H1 (cell line): ENCODE data around the gene EXOC3L1. TPM values are rescaled to one million over a fixed set of nuclear protein-coding genes. Genes with fewer than 3 reads are reported as not detected.

ENCODE experiments used
- CREB1 ChIP-seq: IDR thresholded peaks from 2 replicates; pipeline ENCODE4 v1.6.1; 2012; ENCODE audit warnings: inconsistent platforms
- CTBP2 ChIP-seq: IDR thresholded peaks from 2 replicates; pipeline ENCODE4 v1.7.0; 2011; ENCODE audit warnings: borderline replicate concordance, mild to moderate bottlenecking, moderate library complexity, mixed read lengths, low read length; ENCODE audit not compliant: insufficient read depth, insufficient read length
- JUN ChIP-seq: IDR thresholded peaks from 2 replicates; pipeline ENCODE4 v1.6.1; 2011; ENCODE audit warnings: low read depth, mild to moderate bottlenecking, improper control_type of control experiment, low read length
- SIN3A ChIP-seq, 2 experiments: IDR thresholded peaks in 1 of 2; conservative IDR thresholded peaks in 1 of 2; 2 replicates each; pipeline ENCODE4 v1.6.1; 2011 to 2012; ENCODE audit warnings: low read length in 2 of 2, improper control_type of control experiment in 1 of 2, low read depth in 1 of 2, mild to moderate bottlenecking in 1 of 2
- SP4 ChIP-seq: IDR thresholded peaks from 2 replicates; pipeline ENCODE4 v1.6.1; 2012; ENCODE audit warnings: low read length, inconsistent platforms
- SRF ChIP-seq: IDR thresholded peaks from 2 replicates; pipeline ENCODE4 v1.6.1; 2011; ENCODE audit warnings: mild to moderate bottlenecking, low read depth, low read length, moderate library complexity
- polyA plus RNA-seq, 7 experiments: library from polyadenylated mRNA; depleted of rRNA in 3 of 7; stranded (reverse) in 5 of 7; unstranded in 2 of 7; fragments of >200 nt in 5 of 7; fragments of 200-250 nt in 2 of 7; gene quantifications; 1 replicate in 5 of 7; 2 replicates in 1 of 7; 4 replicates in 1 of 7; pipeline versions ENCODE4 v1.2.1 to v1.2.3, GENCODE V29; 2011 to 2013; ENCODE audit warnings: missing spikeins in 2 of 7, mixed read lengths in 2 of 7
- total RNA-seq: library from RNA; stranded (reverse); fragmentation: NEBNext Ultra II Directional; extraction: Animal tissue kit (Norgen Biotek cat#: 25700); gene quantifications from 2 replicates; pipeline ENCODE4 v1.2.1, GENCODE V29; 2021
- TF ChIP-seq, protein P1 (sequence below): IDR thresholded peaks from 2 replicates; pipeline ENCODE4 v1.6.1; 2012; ENCODE audit warnings: inconsistent platforms
- TF ChIP-seq, protein P2 (sequence below): fragments of 300-600 bp; sonication (generic); IDR thresholded peaks from 2 replicates; pipeline ENCODE4 v1.7.1; 2012; ENCODE audit warnings: low read length, moderate library complexity, mild to moderate bottlenecking, inconsistent platforms; ENCODE audit not compliant: insufficient replicate concordance

The EXOC3L1 gene
- total and polyA plus RNA-seq, 2 of the 8 experiments (the other 6 are each of a cell fraction or from before 2014, with no cell fraction given) = 1.3 TPM

GRCh38 chr16:67235816-67236562 lies 46.1 kb upstream of the EXOC3L1 start (continued):
- TF ChIP-seq, protein P1, sequence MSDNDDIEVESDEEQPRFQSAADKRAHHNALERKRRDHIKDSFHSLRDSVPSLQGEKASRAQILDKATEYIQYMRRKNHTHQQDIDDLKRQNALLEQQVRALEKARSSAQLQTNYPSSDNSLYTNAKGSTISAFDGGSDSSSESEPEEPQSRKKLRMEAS = no peak
- no peak for TF ChIP-seq SRF
- no peak for TF ChIP-seq CREB1
- TF ChIP-seq CTBP2 = no peak
- TF ChIP-seq SP4 = no peak
- no peak for TF ChIP-seq JUN
- no peak for TF ChIP-seq SIN3A (conservative IDR thresholded peaks at IDR 0.05 in 1 of 2, IDR thresholded peaks at IDR 0.05 in 1 of 2; ENCODE audit: low read depth in 1 of 2, low read length in 2 of 2)
- TF ChIP-seq, protein P2, sequence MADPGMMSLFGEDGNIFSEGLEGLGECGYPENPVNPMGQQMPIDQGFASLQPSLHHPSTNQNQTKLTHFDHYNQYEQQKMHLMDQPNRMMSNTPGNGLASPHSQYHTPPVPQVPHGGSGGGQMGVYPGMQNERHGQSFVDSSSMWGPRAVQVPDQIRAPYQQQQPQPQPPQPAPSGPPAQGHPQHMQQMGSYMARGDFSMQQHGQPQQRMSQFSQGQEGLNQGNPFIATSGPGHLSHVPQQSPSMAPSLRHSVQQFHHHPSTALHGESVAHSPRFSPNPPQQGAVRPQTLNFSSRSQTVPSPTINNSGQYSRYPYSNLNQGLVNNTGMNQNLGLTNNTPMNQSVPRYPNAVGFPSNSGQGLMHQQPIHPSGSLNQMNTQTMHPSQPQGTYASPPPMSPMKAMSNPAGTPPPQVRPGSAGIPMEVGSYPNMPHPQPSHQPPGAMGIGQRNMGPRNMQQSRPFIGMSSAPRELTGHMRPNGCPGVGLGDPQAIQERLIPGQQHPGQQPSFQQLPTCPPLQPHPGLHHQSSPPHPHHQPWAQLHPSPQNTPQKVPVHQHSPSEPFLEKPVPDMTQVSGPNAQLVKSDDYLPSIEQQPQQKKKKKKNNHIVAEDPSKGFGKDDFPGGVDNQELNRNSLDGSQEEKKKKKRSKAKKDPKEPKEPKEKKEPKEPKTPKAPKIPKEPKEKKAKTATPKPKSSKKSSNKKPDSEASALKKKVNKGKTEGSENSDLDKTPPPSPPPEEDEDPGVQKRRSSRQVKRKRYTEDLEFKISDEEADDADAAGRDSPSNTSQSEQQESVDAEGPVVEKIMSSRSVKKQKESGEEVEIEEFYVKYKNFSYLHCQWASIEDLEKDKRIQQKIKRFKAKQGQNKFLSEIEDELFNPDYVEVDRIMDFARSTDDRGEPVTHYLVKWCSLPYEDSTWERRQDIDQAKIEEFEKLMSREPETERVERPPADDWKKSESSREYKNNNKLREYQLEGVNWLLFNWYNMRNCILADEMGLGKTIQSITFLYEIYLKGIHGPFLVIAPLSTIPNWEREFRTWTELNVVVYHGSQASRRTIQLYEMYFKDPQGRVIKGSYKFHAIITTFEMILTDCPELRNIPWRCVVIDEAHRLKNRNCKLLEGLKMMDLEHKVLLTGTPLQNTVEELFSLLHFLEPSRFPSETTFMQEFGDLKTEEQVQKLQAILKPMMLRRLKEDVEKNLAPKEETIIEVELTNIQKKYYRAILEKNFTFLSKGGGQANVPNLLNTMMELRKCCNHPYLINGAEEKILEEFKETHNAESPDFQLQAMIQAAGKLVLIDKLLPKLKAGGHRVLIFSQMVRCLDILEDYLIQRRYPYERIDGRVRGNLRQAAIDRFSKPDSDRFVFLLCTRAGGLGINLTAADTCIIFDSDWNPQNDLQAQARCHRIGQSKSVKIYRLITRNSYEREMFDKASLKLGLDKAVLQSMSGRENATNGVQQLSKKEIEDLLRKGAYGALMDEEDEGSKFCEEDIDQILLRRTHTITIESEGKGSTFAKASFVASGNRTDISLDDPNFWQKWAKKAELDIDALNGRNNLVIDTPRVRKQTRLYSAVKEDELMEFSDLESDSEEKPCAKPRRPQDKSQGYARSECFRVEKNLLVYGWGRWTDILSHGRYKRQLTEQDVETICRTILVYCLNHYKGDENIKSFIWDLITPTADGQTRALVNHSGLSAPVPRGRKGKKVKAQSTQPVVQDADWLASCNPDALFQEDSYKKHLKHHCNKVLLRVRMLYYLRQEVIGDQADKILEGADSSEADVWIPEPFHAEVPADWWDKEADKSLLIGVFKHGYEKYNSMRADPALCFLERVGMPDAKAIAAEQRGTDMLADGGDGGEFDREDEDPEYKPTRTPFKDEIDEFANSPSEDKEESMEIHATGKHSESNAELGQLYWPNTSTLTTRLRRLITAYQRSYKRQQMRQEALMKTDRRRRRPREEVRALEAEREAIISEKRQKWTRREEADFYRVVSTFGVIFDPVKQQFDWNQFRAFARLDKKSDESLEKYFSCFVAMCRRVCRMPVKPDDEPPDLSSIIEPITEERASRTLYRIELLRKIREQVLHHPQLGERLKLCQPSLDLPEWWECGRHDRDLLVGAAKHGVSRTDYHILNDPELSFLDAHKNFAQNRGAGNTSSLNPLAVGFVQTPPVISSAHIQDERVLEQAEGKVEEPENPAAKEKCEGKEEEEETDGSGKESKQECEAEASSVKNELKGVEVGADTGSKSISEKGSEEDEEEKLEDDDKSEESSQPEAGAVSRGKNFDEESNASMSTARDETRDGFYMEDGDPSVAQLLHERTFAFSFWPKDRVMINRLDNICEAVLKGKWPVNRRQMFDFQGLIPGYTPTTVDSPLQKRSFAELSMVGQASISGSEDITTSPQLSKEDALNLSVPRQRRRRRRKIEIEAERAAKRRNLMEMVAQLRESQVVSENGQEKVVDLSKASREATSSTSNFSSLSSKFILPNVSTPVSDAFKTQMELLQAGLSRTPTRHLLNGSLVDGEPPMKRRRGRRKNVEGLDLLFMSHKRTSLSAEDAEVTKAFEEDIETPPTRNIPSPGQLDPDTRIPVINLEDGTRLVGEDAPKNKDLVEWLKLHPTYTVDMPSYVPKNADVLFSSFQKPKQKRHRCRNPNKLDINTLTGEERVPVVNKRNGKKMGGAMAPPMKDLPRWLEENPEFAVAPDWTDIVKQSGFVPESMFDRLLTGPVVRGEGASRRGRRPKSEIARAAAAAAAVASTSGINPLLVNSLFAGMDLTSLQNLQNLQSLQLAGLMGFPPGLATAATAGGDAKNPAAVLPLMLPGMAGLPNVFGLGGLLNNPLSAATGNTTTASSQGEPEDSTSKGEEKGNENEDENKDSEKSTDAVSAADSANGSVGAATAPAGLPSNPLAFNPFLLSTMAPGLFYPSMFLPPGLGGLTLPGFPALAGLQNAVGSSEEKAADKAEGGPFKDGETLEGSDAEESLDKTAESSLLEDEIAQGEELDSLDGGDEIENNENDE = no peak
- TF ChIP-seq, all 59 proteins: peak for 0
